GM12878 (cell line): ENCODE measurements around the gene CDKN2B. TPM values are rescaled to one million over a fixed set of nuclear protein-coding genes. Genes with fewer than 3 reads are reported as not detected.

ENCODE experiments used
- CREB1 ChIP-seq: IDR thresholded peaks from 2 replicates; pipeline ENCODE4 v1.6.1; 2012; ENCODE audit warnings: low read depth, mild to moderate bottlenecking, inconsistent platforms
- GABPA ChIP-seq: IDR thresholded peaks from 2 replicates; pipeline ENCODE4 v1.6.1; 2014; ENCODE audit warnings: antibody characterized with exemption, low read depth, mild to moderate bottlenecking, inconsistent platforms
- SMAD5 ChIP-seq: IDR thresholded peaks from 2 replicates; pipeline ENCODE4 v1.6.1; 2016; ENCODE audit warnings: antibody characterized with exemption, low read depth
- STAT1 ChIP-seq: fragments of 450-650 bp; conservative IDR thresholded peaks from 2 replicates; pipeline ENCODE4 v1.6.1; 2014; ENCODE audit warnings: antibody characterized with exemption, mild to moderate bottlenecking
- polyA plus RNA-seq, 11 experiments: library from polyadenylated mRNA; depleted of rRNA in 4 of 11; unstranded in 6 of 11; stranded (reverse) in 5 of 11; fragments of >200 nt; fragmentation: Nextera tagmentation in 4 of 11; fragmentation: Illumina TruSeq in 1 of 11; extraction: Ambion mirVana in 4 of 11; extraction: Trizol in 1 of 11; gene quantifications; 1 replicate in 1 of 11; 2 replicates in 10 of 11; pipeline versions ENCODE4 v1.2.1 to v1.2.3, GENCODE V29; 2011 to 2016; ENCODE audit warnings: inconsistent platforms in 2 of 11, missing spikeins in 2 of 11, low read depth in 1 of 11
- total RNA-seq, 4 experiments: library from RNA; depleted of rRNA in 3 of 4; stranded (reverse); fragments of >200 nt in 3 of 4; fragmentation: Illumina TruSeq in 1 of 4; extraction: Trizol in 1 of 4; gene quantifications; 2 replicates each; pipeline versions ENCODE4 v1.2.1 to v1.2.3, GENCODE V29; 2013 to 2021
- TF ChIP-seq, protein P1 (sequence below): fragments of 450-650 bp; IDR thresholded peaks from 2 replicates; pipeline ENCODE4 v1.6.1; 2018; ENCODE audit warnings: mild to moderate bottlenecking, low read depth, moderate library complexity; ENCODE audit not compliant: partially characterized antibody
- TF ChIP-seq, protein P2 (sequence below): IDR thresholded peaks from 2 replicates; pipeline ENCODE4 v1.6.1; 2012; ENCODE audit warnings: low read length, inconsistent platforms
- TF ChIP-seq, protein P3 (sequence below): fragments of 450-650 bp; IDR thresholded peaks from 2 replicates; pipeline ENCODE4 v1.6.1; 2017; ENCODE audit warnings: borderline replicate concordance
- TF ChIP-seq, protein P4 (sequence below): fragments of 450-650 bp; formaldehyde crosslinking; IDR thresholded peaks from 2 replicates; pipeline ENCODE4 v1.4.0; 2022; ENCODE audit warnings: mild to moderate bottlenecking, moderate library complexity

Gene CDKN2B
- total and polyA plus RNA-seq, 10 of the 15 experiments (the other 5 are each of a cell fraction or from before 2014, with no cell fraction given), result 0.03 to 0.47 (median 0.08) TPM; not detected in 1

DNA sequence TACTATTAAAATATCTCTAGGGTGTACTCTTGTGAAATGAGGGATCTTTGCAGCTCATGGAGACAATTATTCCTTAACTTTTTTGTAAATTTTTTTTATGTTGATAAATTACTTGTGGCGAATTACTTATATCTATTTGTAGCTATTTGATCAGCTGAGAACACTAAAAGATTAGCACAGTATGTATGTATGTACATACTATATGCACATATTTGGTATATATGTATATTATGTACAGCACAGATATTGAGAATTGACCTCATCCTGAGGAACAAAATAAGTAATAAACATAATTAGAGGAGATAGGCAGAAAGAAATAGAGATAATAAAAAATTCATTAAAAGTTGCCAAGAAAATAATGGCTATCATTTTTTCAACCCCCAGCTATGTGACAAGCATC is 26.7 kb downstream of the CDKN2B start (continued):
- TF ChIP-seq, protein P1, sequence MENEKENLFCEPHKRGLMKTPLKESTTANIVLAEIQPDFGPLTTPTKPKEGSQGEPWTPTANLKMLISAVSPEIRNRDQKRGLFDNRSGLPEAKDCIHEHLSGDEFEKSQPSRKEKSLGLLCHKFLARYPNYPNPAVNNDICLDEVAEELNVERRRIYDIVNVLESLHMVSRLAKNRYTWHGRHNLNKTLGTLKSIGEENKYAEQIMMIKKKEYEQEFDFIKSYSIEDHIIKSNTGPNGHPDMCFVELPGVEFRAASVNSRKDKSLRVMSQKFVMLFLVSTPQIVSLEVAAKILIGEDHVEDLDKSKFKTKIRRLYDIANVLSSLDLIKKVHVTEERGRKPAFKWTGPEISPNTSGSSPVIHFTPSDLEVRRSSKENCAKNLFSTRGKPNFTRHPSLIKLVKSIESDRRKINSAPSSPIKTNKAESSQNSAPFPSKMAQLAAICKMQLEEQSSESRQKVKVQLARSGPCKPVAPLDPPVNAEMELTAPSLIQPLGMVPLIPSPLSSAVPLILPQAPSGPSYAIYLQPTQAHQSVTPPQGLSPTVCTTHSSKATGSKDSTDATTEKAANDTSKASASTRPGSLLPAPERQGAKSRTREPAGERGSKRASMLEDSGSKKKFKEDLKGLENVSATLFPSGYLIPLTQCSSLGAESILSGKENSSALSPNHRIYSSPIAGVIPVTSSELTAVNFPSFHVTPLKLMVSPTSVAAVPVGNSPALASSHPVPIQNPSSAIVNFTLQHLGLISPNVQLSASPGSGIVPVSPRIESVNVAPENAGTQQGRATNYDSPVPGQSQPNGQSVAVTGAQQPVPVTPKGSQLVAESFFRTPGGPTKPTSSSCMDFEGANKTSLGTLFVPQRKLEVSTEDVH, result no peak
- TF ChIP-seq GABPA (no peak), CREB1 (no peak), STAT1 (no peak), SMAD5 (no peak)
- TF ChIP-seq, protein P2, sequence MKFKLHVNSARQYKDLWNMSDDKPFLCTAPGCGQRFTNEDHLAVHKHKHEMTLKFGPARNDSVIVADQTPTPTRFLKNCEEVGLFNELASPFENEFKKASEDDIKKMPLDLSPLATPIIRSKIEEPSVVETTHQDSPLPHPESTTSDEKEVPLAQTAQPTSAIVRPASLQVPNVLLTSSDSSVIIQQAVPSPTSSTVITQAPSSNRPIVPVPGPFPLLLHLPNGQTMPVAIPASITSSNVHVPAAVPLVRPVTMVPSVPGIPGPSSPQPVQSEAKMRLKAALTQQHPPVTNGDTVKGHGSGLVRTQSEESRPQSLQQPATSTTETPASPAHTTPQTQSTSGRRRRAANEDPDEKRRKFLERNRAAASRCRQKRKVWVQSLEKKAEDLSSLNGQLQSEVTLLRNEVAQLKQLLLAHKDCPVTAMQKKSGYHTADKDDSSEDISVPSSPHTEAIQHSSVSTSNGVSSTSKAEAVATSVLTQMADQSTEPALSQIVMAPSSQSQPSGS, result no peak
- TF ChIP-seq, protein P3, sequence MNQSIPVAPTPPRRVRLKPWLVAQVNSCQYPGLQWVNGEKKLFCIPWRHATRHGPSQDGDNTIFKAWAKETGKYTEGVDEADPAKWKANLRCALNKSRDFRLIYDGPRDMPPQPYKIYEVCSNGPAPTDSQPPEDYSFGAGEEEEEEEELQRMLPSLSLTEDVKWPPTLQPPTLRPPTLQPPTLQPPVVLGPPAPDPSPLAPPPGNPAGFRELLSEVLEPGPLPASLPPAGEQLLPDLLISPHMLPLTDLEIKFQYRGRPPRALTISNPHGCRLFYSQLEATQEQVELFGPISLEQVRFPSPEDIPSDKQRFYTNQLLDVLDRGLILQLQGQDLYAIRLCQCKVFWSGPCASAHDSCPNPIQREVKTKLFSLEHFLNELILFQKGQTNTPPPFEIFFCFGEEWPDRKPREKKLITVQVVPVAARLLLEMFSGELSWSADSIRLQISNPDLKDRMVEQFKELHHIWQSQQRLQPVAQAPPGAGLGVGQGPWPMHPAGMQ, result no peak
- TF ChIP-seq, protein P4, sequence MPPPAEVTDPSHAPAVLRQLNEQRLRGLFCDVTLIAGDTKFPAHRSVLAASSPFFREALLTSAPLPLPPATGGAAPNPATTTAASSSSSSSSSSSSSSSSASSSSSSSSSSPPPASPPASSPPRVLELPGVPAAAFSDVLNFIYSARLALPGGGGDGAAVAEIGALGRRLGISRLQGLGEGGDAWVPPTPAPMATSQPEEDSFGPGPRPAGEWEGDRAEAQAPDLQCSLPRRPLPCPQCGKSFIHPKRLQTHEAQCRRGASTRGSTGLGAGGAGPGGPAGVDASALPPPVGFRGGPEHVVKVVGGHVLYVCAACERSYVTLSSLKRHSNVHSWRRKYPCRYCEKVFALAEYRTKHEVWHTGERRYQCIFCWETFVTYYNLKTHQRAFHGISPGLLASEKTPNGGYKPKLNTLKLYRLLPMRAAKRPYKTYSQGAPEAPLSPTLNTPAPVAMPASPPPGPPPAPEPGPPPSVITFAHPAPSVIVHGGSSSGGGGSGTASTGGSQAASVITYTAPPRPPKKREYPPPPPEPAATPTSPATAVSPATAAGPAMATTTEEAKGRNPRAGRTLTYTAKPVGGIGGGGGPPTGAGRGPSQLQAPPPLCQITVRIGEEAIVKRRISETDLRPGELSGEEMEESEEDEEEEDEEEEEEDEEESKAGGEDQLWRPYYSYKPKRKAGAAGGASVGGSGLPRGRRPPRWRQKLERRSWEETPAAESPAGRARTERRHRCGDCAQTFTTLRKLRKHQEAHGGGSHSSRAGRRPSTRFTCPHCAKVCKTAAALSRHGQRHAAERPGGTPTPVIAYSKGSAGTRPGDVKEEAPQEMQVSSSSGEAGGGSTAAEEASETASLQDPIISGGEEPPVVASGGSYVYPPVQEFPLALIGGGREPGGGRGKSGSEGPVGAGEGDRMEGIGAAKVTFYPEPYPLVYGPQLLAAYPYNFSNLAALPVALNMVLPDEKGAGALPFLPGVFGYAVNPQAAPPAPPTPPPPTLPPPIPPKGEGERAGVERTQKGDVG (CRISPR knock-in tag), result no peak
